Calu3 (cell line): Measurements from ENCODE around the gene MILR1. TPM values are rescaled to one million over a fixed set of nuclear protein-coding genes. Genes with fewer than 3 reads are reported as not detected.
"Not testable (repeated sequence)": the region's sequence is repeated elsewhere in the genome, so short reads cannot be mapped to it uniquely, and the experiment has no call there.

Experiments used
- BruUV-seq: library from RNA; stranded (reverse); fragments of 400-500 nt; replicated peaks from 2 replicates; lab custom pipeline; 2021; lab: Mats Ljungman, UMichigan
- CTCF ChIA-PET: fragments of 300-600 bp; sonication (Branson Sonifier 250); formaldehyde crosslinking; loops from one replicate; lab custom pipeline; 2022; ENCODE audit warnings: antibody characterized with exemption; lab: Charles Lee
- DNase-seq: peaks from one replicate; pipeline ENCODE4 v3.0.0; 2022
- H3K27ac Mint-ChIP-seq: one replicate; pipeline ENCODE4 v1.8.0; 2022; ENCODE audit warnings: mixed read lengths; ENCODE audit not compliant: unreplicated experiment
- H3K27me3 Mint-ChIP-seq: one replicate; pipeline ENCODE4 v1.8.0; 2022; ENCODE audit warnings: mixed read lengths; ENCODE audit not compliant: unreplicated experiment
- H3K36me3 Mint-ChIP-seq: one replicate; pipeline ENCODE4 v1.8.0; 2022; ENCODE audit warnings: mild to moderate bottlenecking, moderate library complexity, mixed read lengths; ENCODE audit not compliant: insufficient read depth, unreplicated experiment
- H3K4me1 Mint-ChIP-seq: one replicate; pipeline ENCODE4 v1.8.0; 2022; ENCODE audit warnings: mild to moderate bottlenecking, low read depth, mixed read lengths; ENCODE audit not compliant: unreplicated experiment
- H3K4me3 Mint-ChIP-seq: one replicate; pipeline ENCODE4 v1.8.0; 2022; ENCODE audit warnings: mild to moderate bottlenecking, low read depth, moderate library complexity, mixed read lengths; ENCODE audit not compliant: unreplicated experiment
- H3K9me3 Mint-ChIP-seq: one replicate; pipeline ENCODE4 v1.8.0; 2022; ENCODE audit warnings: low read depth, mixed read lengths; ENCODE audit not compliant: unreplicated experiment
- intact Hi-C: fragments of 100-400 bp; cut with micrococcal nuclease; formaldehyde crosslinking; loops from one replicate; pipeline ENCODE4 v1.10.0; 2022; ENCODE audit not compliant: unreplicated experiment
- total RNA-seq: library from RNA; stranded (reverse); gene quantifications from 2 replicates; pipeline ENCODE4 v1.2.3, GENCODE V29; 2022
- TF ChIP-seq, protein P1 (sequence below): fragments of 200-600 bp; IDR thresholded peaks from one replicate; pipeline ENCODE4 v1.8.0; 2022; ENCODE audit warnings: antibody characterized with exemption; ENCODE audit not compliant: unreplicated experiment

The MILR1 gene
- total RNA-seq, 1 experiment from 2014 or later, result 7.6 TPM

DNA sequence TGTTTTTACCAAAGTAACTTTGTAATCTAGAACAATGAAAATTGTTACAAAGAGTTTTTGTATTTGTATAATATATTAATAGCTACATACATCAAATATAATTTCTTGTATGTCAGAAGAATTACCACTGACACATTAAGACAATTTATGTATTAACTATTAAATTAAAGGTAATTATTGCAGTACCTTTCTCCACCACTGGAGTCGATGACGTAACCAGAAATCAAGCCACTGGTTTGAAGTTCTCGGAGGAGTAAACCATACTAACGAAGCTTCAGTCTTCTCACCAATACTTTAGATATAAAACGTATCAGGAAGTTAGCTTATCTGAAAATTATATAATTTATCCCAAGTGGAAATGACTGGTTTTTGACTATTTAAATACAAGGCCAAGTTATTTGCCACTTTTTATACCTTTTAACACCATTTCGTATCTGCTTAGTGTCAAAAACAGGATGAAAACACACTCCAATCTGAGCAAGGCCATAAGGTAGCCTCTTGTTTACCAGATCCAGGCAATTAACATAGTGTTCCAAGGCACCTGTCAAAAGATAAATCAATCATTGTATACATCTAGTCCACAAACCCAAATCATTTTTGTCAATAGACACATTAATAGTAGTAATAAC lies 43.7 kb downstream of the MILR1 start:
- H3K9me3 Mint-ChIP-seq, result no peaks in the 10 kb centered on the region
- H3K27ac Mint-ChIP-seq, result no peak overlapping the region
- no peak for DNase-seq
- intact Hi-C loops, result loop anchor here (5.0 kb wide), 1 partner anchor 190 kb away; no protein-coding TSS in a partner anchor
- H3K36me3 Mint-ChIP-seq, result peaks cover 33% of the 10 kb centered on the region
- CTCF ChIA-PET, result interaction anchor here (0.8 kb wide), 1 partner anchor 72 kb away, joined by 3 read pairs; no protein-coding TSS in a partner anchor
- peaks cover 14% of the 10 kb centered on the region for H3K4me1 Mint-ChIP-seq
- TF ChIP-seq, protein P1, sequence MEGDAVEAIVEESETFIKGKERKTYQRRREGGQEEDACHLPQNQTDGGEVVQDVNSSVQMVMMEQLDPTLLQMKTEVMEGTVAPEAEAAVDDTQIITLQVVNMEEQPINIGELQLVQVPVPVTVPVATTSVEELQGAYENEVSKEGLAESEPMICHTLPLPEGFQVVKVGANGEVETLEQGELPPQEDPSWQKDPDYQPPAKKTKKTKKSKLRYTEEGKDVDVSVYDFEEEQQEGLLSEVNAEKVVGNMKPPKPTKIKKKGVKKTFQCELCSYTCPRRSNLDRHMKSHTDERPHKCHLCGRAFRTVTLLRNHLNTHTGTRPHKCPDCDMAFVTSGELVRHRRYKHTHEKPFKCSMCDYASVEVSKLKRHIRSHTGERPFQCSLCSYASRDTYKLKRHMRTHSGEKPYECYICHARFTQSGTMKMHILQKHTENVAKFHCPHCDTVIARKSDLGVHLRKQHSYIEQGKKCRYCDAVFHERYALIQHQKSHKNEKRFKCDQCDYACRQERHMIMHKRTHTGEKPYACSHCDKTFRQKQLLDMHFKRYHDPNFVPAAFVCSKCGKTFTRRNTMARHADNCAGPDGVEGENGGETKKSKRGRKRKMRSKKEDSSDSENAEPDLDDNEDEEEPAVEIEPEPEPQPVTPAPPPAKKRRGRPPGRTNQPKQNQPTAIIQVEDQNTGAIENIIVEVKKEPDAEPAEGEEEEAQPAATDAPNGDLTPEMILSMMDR, result no peak
- H3K27me3 Mint-ChIP-seq, result no peaks in the 10 kb centered on the region
- BruUV-seq, result no TSS peak
- no peak overlapping the region for H3K4me3 Mint-ChIP-seq

DNA sequence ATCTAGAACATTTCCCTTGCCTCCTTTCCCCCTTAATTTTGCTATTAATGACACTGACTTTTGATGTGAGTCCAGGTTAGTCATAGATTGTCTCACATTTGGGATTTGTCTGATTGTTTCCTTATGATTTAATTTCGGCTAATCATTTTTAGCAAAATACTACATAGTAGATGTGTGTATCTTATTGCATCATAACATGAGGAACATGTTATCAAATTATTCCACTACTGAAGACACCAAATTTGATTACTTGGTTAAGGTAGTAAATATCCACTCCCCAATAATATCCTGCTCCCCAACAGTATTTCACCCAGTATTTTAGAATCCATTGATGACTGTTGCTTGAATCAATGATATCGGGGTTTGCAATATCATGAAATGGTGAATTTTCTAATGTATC lies 45.2 kb downstream of the MILR1 start:
- no TSS peak for BruUV-seq
- no peak overlapping the region for H3K27ac Mint-ChIP-seq
- H3K9me3 Mint-ChIP-seq, result no peaks in the 10 kb centered on the region
- peak overlapping the region; percentile 28 for H3K4me3 Mint-ChIP-seq
- H3K4me1 Mint-ChIP-seq, result peaks cover 23% of the 10 kb centered on the region
- CTCF ChIA-PET, result no interaction called here
- H3K36me3 Mint-ChIP-seq, result peaks cover 39% of the 10 kb centered on the region
- TF ChIP-seq, protein P1, result no peak
- no peaks in the 10 kb centered on the region for H3K27me3 Mint-ChIP-seq
- intact Hi-C loops, result loop anchor here (5.0 kb wide), 1 partner anchor 192 kb away; no protein-coding TSS in a partner anchor
- no peak for DNase-seq

DNA sequence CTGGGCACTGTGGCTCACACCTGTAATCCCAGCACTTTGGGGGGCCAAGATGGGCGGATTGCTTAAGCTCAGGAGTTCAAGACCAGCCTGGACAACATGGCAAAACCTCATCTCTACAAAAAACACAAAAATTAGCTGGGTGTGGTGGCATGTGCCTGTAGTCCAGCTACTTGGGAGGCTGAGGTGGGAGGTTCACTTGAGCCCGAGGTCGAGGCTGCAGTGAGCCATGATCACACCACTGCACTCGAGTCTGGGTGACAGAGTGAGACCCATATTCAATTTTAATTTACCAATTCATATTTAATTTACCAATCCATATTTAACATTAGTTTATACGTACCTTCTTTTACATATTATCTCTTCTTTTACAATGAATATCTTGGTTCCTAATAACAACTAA lies 46.4 kb downstream of the MILR1 start:
- intact Hi-C loops, DNase-seq, CTCF ChIA-PET: not testable (repeated sequence)

DNA sequence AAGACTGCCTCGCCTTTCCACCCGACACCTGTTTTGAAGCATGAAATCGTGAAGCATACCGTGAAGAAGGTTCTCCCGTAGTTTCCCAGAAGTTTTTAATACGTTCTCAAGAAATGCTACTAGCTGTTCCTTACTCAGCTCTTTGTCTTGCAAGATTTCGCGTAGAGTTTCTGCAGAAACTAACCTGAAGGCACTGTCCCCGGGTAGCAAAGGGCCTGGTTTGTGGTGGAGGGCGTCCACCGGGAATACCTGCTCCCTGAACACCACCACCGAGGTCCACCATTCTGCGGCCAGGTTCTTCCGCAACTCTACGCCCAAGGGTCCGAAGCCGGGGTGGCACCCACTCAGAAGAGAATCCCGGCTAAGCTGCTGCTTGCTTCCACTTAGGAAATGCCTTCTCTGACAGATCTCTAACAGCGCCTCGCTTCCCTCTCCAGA lies 47.5 kb downstream of the MILR1 start:
- BruUV-seq, result no TSS peak
- H3K27me3 Mint-ChIP-seq, result no peaks in the 10 kb centered on the region
- intact Hi-C loops, result no loop called here
- H3K36me3 Mint-ChIP-seq, result peaks cover 60% of the 10 kb centered on the region
- no peaks in the 10 kb centered on the region for H3K9me3 Mint-ChIP-seq
- H3K27ac Mint-ChIP-seq, result peak overlapping the region; percentile 92
- peak overlapping the region; percentile 100 for H3K4me3 Mint-ChIP-seq
- CTCF ChIA-PET, result interaction anchor here (1.3 kb wide), 1 partner anchor 76 kb away, joined by 6 read pairs; no protein-coding TSS in a partner anchor
- TF ChIP-seq, protein P1, result no peak
- no peak for DNase-seq
- peaks cover 32% of the 10 kb centered on the region for H3K4me1 Mint-ChIP-seq

More for the DNA sequence above, 46.4 kb downstream of the MILR1 start:
- H3K27me3 Mint-ChIP-seq, BruUV-seq, H3K9me3 Mint-ChIP-seq, H3K27ac Mint-ChIP-seq: not testable (repeated sequence)
- Mint-ChIP-seq H3K36me3 (peaks cover 50% of the 10 kb centered on the region), H3K4me3 (peak overlapping the region; percentile 28), H3K4me1 (peaks cover 29% of the 10 kb centered on the region)
